Stimulated activated CD8-positive, alpha-beta memory T cell treated with anti-CD3 and anti-CD28 coated beads, Interleukin-2, amount 100 ng/mL, for 48 hours (primary cell): Measurements from ENCODE around the gene LASP1.
A peak's percentile ranks its signal among the peaks of the same experiment; 100 is the strongest.
"Not testable (repeated sequence)": the region's sequence is repeated elsewhere in the genome, so short reads cannot be mapped to it uniquely, and the experiment has no call there.

ENCODE experiments used
- DNase-seq, 2 donors: peaks; one replicate each; pipeline ENCODE4 v3.0.0-alpha.2; 2020; ENCODE audit warnings: low read depth in 2 of 2

The LASP1 gene

GRCh38 chr17:38869526-38870258, at the start of gene LASP1:
TSS of gene LASP1 (plus strand) at chr17:38870058. CDS start at chr17:38870190, 132 bp downstream.
- DNase-seq = peak; percentile 83 to 91

GRCh38 chr17:38824899-38825761, 44.7 kb upstream of the LASP1 start, which contains the start of gene CWC25:
TSS of gene CWC25 (minus strand) at chr17:38825321. CDS start at chr17:38825183, 138 bp downstream.
- DNase-seq = peak; percentile 86 to 96

- DNase-seq = no peak
These were observed 44.1 kb upstream of the LASP1 start for GRCh38 chr17:38825762-38826247.

GRCh38 chr17:38844261-38844757, 25.5 kb upstream of the LASP1 start:
- DNase-seq = no peak

GRCh38 chr17:38848557-38848891, 21.3 kb upstream of the LASP1 start:
- DNase-seq = no peak

- no peak for DNase-seq
These were observed 20.8 kb upstream of the LASP1 start for GRCh38 chr17:38848939-38849605.

GRCh38 chr17:38850374-38850773, 19.5 kb upstream of the LASP1 start:
- no peak for DNase-seq

GRCh38 chr17:38851434-38851833, 18.4 kb upstream of the LASP1 start:
- no peak for DNase-seq

GRCh38 chr17:38852771-38853291, 17.0 kb upstream of the LASP1 start:
- DNase-seq = no peak

GRCh38 chr17:38853292-38854219, 16.3 kb upstream of the LASP1 start, which contains the start of gene RPL23:
TSS of gene RPL23 (minus strand) at chr17:38853721. CDS start at chr17:38853710, 11 bp downstream.
- peak; percentile 82 to 88 for DNase-seq

GRCh38 chr17:38855101-38855714, 14.7 kb upstream of the LASP1 start:
- DNase-seq = not testable (repeated sequence)

- DNase-seq = no peak
These were observed 12.6 kb upstream of the LASP1 start for GRCh38 chr17:38857271-38857670.

- no peak for DNase-seq
These were observed 8.4 kb upstream of the LASP1 start for GRCh38 chr17:38861399-38861843.

- DNase-seq = no peak
These were observed 5.0 kb upstream of the LASP1 start for GRCh38 chr17:38864636-38865398.

- DNase-seq = peak; percentile 44 to 63
These were observed 2.5 kb upstream of the LASP1 start for GRCh38 chr17:38867179-38867967.

GRCh38 chr17:38867968-38868816, 1.7 kb upstream of the LASP1 start:
- no peak for DNase-seq

- peak; percentile 75 to 86 for DNase-seq
These were observed 887 bp upstream of the LASP1 start for GRCh38 chr17:38868817-38869525.
